C1 segment of cervical spinal cord (tissue), 14 donors: ENCODE measurements around the gene BBS9.

Experiments
- DNase-seq, 14 donors: peaks; one replicate each; lab custom pipeline; 2025; lab: John Stamatoyannopoulos, UW

The BBS9 gene

DNA sequence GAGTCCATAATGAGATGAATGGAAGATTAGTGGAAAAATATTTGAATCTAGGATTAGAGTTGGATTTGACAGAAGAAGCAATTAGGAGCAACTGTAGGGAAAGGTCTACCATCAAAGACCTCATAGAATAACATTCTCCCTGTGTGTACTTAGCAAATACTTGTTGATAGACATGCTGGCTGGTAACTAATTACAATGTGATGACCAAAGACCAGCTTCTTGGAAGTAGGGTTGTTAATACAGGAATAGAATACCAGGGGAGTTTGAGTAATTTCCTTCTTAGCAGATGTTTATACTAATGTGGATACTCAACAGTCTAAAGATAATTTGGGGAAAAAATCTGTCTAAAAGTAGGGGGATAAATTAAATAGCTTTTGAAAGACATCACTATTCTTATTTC, 418.5 kb downstream of the BBS9 start:
- DNase-seq, result no peak

DNA sequence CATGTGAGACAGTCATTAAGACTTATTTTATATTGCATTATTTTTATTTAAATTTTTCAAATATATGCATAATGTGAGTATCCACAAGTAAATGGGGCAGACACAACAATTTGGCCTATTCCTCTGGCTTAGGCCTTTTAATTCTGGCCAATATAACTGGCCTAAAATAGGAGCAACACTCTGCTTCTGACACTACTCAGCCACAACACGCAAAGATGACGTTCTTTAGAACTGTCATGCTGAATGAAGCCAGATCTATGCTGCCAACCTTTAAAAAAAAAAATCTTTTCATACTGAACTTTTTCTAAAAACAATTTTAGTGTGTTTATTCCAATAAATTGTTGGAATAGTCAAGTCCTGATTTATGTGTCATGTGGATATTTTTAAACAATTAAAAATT, 421.0 kb downstream of the BBS9 start:
- DNase-seq, result no peak

GRCh38 chr7:33550979-33551378, 421.6 kb downstream of the BBS9 start:
- no peak for DNase-seq

DNA sequence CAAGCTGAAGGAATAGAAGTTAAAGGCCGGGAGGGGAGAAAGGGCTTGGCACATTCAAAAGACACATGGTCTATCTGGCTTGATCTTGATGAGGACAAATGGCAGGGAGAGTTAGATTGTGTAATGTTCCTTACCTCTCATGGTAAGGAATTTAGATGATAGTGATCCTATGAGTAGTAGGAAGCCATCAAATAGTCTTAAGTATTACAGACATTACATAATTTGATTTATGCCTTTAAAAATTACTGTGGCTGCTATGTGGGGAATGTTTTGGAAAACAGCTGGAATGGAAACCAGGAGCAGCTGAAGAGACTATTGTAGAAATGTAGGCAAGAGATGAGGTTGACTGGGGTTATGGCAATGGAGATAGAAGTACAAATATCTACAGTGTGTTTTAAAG, 424.7 kb downstream of the BBS9 start:
- no peak for DNase-seq

DNA sequence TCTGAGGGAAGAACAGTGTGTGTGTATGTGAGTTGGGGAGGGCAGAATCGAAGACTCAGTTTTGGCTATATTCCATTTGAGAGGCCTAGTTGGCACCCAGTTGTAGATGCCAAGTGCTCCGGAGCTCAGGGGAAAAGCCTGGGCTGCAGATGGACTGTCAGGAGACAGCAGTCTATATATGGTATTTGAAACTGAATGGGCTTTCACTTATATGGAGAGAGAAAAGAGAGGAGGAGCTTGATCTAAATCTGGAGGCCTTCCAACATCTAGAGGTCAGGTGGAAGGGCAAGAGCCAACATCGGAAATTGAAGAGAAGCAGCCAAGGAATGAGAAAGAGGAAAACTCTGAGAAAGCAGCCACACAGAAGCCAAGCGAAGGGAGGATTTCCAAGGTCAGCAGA, 425.2 kb downstream of the BBS9 start:
- DNase-seq, result no peak

- peak in 1 of 14 donors; percentile 16 for DNase-seq
These were observed 427.1 kb downstream of the BBS9 start for GRCh38 chr7:33556472-33556871.

GRCh38 chr7:33558549-33559323, 429.4 kb downstream of the BBS9 start:
- no peak for DNase-seq

DNA sequence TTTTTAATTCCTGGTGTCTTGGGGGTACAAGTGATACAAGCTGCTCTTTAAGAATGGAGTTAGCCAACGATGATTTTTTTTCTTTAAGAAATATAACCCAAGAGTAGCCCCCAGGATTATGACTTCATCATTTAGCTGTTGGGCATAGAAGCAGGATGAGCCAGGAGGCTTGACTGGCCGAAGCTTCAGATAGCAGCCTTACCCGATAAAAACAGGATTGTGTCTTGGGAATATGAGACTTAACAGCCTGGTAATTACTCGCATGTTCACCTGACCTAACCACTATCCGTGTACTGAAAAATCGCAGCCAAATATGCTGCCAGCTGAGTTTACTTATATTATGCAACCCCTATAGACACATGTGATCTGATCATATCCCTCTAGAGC, 430.0 kb downstream of the BBS9 start:
- no peak for DNase-seq

GRCh38 chr7:33562996-33563395, 433.6 kb downstream of the BBS9 start:
- DNase-seq, result no peak

GRCh38 chr7:33563651-33564050, 434.3 kb downstream of the BBS9 start:
- no peak for DNase-seq

DNA sequence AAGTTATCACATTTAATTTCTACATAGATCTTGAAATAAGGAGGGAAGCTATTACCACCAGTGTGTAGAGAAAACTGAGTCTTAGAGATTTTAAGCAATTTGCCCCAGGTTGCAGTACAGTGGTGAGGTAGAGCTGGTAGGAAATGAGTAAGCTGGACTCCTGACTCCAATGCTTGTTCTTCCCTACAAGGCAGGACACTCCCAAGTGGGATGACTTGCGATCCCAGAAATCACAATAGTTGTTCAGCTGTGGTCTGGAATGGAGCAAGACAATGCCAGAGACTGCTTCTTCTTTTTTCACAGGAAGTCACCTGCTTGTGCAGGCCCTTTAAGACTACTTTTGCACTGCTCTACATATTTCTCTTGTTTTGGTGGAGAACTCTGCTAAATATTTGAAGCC, 448.8 kb downstream of the BBS9 start:
- DNase-seq, result no peak

DNA sequence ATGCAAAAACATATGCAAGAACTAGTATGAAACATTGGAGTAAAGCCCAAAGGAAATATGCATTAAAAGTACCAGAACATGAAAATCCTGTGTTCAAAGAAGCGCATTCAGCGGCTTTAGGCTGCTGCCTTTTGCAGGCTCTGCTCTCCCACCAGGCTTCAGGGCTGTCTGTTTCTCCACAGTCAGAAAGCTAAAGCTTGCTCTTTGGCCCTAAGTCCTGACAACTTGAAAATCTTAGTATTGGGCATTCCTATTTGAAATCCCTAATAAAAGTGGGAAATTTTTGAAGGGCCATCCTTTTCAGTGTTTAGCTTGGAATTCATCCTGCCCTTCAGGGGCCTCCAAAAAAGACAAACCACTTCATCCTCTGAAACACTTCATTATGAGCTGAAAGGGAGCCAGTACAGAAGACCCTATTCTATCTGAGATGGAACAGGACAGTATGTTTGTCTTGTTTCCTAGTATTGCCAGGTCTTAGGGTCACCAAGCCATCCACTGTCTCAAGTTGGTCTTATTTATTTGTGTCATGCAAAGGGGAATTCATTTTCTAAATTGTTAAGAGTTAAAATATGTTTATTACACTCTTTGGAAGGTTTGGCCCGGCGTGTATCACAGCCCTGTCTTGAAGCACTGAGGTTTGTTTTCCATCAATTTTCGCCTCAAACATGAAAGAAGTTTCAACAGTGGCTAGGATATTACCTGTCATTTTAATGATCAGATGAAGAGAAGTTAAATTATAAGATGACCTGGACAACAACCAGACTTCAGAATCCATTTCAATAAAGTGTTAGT, 449.7 kb downstream of the BBS9 start:
- DNase-seq, result no peak

DNA sequence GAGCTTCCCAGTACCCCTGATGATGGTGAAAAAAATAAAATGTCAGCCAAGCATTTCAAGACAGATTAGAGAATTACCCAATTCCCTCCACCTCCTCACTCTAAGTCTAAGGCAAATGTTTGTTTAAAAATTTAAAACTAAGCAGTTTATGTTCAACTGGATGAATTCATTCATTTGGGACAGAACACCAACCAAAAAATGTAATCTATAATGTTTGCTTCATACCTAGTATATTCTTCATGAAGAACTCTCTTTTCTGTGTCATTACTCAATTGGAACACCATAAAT, 450.3 kb downstream of the BBS9 start:
- DNase-seq, result no peak

DNA sequence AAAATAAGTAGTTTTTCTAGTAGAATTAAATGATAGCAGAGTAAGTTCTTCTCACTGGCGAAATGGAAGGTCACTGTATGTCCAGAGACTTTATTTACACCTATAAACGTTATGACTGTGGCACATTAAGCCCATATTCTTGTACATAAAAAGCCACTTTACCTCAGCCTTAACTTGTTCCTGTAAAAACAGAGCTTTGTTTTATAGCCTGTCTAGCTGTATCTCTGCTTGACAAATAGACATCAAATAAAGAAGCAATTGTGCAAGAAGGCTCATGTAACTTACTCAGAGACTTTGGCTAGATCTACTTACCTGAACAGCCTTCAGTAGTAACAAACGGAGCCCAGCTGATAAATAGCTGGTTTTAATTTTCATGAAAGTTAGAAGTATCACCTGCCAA, 451.9 kb downstream of the BBS9 start:
- no peak for DNase-seq

DNA sequence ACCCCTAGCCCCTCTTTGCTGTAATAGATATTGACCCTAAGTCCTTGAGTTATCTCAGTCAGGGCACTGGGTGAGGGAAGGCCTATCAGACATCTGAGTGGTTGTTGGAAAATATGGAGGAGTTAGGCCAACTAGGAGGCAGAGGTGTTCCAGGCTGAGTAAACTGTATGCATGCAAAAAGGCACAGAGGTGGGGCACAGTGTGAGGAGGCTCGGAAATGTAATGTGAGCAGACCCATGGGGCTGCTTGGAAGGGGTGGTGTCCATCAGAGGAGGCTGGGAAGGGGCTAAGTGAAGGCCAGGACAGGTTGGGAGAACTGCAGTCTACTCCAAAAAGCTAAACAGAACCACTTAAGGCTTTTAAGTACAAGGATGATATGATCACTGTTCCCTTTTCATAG, 452.7 kb downstream of the BBS9 start:
- no peak for DNase-seq

GRCh38 chr7:33582533-33582932, 453.2 kb downstream of the BBS9 start:
- DNase-seq, result no peak

DNA sequence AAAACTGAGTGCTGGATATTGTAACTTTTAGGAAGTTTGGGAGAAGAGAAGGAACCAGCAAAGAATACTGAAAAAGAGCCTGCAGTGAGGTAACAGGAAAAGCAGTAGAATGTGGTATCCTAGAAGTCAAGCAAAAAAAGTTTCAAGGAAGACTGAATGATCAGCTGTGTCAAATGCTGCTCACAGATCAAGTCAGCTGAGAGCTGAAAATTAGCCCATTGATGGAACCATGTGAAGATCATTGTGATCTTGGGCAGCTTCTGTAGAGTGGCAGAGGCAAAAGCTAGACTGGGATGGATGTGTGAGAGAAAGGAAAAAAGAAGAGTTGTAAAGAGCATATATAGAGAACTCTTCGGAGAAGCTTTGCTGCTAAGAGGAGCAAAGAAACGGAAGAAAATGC, 460.5 kb downstream of the BBS9 start:
- no peak for DNase-seq

GRCh38 chr7:33590916-33591315, 461.6 kb downstream of the BBS9 start:
- no peak for DNase-seq

DNA sequence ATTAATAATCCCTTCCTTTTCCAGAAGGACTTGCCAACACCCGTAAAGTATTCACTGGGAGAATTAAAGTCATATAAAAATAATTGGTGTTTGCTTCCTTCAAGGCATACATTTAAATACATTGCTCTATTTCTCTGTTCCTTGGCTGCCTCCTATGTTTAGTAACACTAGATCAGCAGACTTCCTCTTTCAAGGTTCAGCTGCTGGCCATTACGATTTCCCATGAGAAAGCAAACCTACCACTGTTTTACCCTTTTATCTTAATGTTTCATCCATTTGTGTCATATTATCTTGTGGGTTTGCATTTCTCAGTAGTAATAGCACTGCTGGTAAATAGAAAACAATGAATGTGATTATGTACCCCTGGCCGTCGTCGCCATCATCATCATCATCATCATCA, 462.1 kb downstream of the BBS9 start:
- no peak for DNase-seq

DNA sequence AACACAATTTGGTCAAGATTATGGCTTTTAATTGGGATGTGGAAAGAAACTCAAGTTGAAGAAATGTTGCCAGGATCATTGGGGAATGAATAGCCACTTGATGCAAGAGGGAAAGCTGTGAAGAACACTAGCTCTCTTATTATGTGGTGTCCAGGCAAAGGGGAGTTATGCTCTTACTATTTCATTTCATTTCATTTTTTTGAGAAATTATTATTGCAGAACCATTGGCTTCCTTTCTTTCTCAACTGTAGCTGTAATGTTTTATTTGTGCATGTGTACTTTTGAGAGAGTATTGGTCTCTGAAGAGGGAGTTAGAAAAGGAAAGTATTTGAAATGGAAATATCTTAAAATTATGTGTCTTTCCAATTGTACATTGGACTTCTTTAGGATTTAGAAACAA, 463.4 kb downstream of the BBS9 start:
- DNase-seq, result no peak

GRCh38 chr7:33593611-33594010, 464.2 kb downstream of the BBS9 start:
- DNase-seq, result no peak

- DNase-seq, result no peak
These were observed 467.3 kb downstream of the BBS9 start for GRCh38 chr7:33596686-33597085.

- no peak for DNase-seq
These were observed 467.8 kb downstream of the BBS9 start for GRCh38 chr7:33597181-33597580.

DNA sequence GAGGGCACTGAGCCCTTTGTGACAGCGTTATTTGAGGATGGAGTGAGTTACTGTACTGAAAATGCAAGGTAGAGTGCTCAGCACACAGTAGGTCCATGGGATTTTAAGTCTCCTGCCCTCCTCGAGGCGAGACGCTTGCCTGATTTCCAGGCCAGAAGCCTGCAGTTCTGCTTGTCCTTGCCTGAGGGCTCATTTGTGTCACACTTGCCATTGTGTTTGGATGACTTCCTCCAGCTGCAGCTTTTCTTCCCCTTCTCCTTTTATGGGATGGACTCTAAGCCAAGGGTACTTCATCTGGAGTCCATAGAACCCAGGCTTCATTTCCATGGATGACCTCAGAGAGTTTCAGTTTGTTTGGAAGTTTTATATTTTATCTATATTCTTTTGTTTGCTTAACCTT, 471.7 kb downstream of the BBS9 start:
- no peak for DNase-seq
